Measurements from ENCODE around the gene PAMR1. TPM values are rescaled to one million over a fixed set of nuclear protein-coding genes. Genes with fewer than 3 reads are reported as not detected.

PAMR1 gene
- total and polyA plus RNA-seq, 9 donors: 0.25 to 25.8 (median 3.6) TPM

- no peaks in the 10 kb centered on the region for H3K36me3 ChIP-seq
- intact Hi-C loops (cut with DNase I): no loop called here
- H3K27me3 ChIP-seq: no peaks in the 10 kb centered on the region
- 74 to 80% (median 79%) methylated on average over 3 of the region's 3 CpGs for WGBS, 3 donors
- TF ChIP-seq CTCF (IDR thresholded peaks at IDR 0.05): no peak
- TF ChIP-seq EP300 (IDR thresholded peaks at IDR 0.05): no peak
- no peak for TF ChIP-seq POLR2A (IDR thresholded peaks at IDR 0.05)
- no peak overlapping the region for H3K4me3 ChIP-seq
- H3K4me1 ChIP-seq (ENCODE audit: insufficient read depth): no peaks in the 10 kb centered on the region
- H3K9me3 ChIP-seq: no peaks in the 10 kb centered on the region
- no peak overlapping the region for H3K27ac ChIP-seq
- no peak for DNase-seq
Measured at GRCh38 chr11:35514481-35514880, 10.9 kb downstream of the PAMR1 start.

- TF ChIP-seq EP300 (IDR thresholded peaks at IDR 0.05) (no peak), CTCF (IDR thresholded peaks at IDR 0.05) (no peak), POLR2A (IDR thresholded peaks at IDR 0.05) (no peak)
- Histone ChIP-seq H3K27me3 (no peaks in the 10 kb centered on the region), H3K4me1 (ENCODE audit: insufficient read depth) (no peaks in the 10 kb centered on the region), H3K27ac (no peak overlapping the region), H3K36me3 (no peaks in the 10 kb centered on the region), H3K4me3 (no peak overlapping the region), H3K9me3 (peaks cover 0 to 3% of the 10 kb centered on the region in 2 donors)
- intact Hi-C loops (cut with DNase I): no loop called here
- DNase-seq: no peak
- 67 to 78% (median 76%) methylated on average over 5 of the region's 5 CpGs for WGBS, 3 donors
Measured at GRCh38 chr11:35511666-35512065, 13.8 kb downstream of the PAMR1 start.

- Histone ChIP-seq H3K27me3 (no peaks in the 10 kb centered on the region), H3K4me3 (no peak overlapping the region), H3K36me3 (no peaks in the 10 kb centered on the region), H3K9me3 (peaks cover 0 to 3% of the 10 kb centered on the region in 2 donors), H3K4me1 (ENCODE audit: insufficient read depth) (no peaks in the 10 kb centered on the region), H3K27ac (no peak overlapping the region)
- WGBS, 3 donors: 75 to 90% (median 85%) methylated on average over 2 of the region's 2 CpGs
- no peak for TF ChIP-seq CTCF (IDR thresholded peaks at IDR 0.05)
- intact Hi-C loops (cut with DNase I): no loop called here
- DNase-seq: no peak
Measured at GRCh38 chr11:35507688-35508087, 17.7 kb downstream of the PAMR1 start.

- TF ChIP-seq CTCF (IDR thresholded peaks at IDR 0.05) (no peak), POLR2A (IDR thresholded peaks at IDR 0.05) (no peak), EP300 (IDR thresholded peaks at IDR 0.05) (no peak)
- intact Hi-C loops (cut with DNase I): no loop called here
- H3K4me3 ChIP-seq: no peak overlapping the region
- H3K9me3 ChIP-seq: no peaks in the 10 kb centered on the region
- H3K36me3 ChIP-seq: no peaks in the 10 kb centered on the region
- 55 to 74% (median 63%) methylated on average over 4 of the region's 4 CpGs for WGBS, 3 donors
- DNase-seq: no peak
- H3K27me3 ChIP-seq: no peaks in the 10 kb centered on the region
- no peak overlapping the region for H3K27ac ChIP-seq
- H3K4me1 ChIP-seq (ENCODE audit: insufficient read depth): no peaks in the 10 kb centered on the region
Measured at GRCh38 chr11:35501776-35502175, 23.6 kb downstream of the PAMR1 start.

GRCh38 chr11:35500744-35501143, 24.7 kb downstream of the PAMR1 start:
- DNase-seq: no peak
- intact Hi-C loops (cut with DNase I): no loop called here
- no peaks in the 10 kb centered on the region for H3K9me3 ChIP-seq
- no peak overlapping the region for H3K4me3 ChIP-seq
- TF ChIP-seq POLR2A (IDR thresholded peaks at IDR 0.05) (no peak), CTCF (IDR thresholded peaks at IDR 0.05) (no peak), EP300 (IDR thresholded peaks at IDR 0.05) (no peak)
- no peak overlapping the region for H3K27ac ChIP-seq
- no peaks in the 10 kb centered on the region for H3K27me3 ChIP-seq
- H3K4me1 ChIP-seq (ENCODE audit: insufficient read depth): no peaks in the 10 kb centered on the region
- H3K36me3 ChIP-seq: no peaks in the 10 kb centered on the region

Data from ovary (tissue), 9 donors.